ENCODE measurements around the gene TPI1.

DNA sequence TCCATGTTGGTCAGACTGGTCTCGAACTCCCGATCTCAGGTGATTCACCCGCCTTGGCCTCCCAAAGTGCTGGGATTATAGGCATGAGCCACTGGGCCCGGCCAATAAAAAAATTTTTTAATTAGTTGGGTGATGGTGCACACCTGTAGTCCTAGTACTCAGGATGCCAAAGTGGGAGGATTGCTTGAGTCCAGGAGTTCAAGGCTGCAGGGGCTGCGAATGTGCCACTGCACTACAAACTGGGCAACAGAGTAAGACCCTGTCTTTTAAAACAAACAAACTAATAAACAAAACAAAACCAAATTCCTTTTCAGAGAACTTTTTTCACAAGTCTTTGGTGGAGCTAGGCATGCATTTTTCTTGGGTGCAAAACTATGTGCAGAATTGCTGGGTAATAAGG lies 15.9 kb downstream of the TPI1 start:
- TF ChIP-seq EZH2 (IDR thresholded peaks at IDR 0.05) = no peak
- no peak for TF ChIP-seq POLR2AphosphoS5 (IDR thresholded peaks at IDR 0.05; ENCODE audit: borderline replicate concordance, low read depth, low read length)

Measured in SK-N-MC (cell line).